ENCODE results near the gene CXXC5.

DNA sequence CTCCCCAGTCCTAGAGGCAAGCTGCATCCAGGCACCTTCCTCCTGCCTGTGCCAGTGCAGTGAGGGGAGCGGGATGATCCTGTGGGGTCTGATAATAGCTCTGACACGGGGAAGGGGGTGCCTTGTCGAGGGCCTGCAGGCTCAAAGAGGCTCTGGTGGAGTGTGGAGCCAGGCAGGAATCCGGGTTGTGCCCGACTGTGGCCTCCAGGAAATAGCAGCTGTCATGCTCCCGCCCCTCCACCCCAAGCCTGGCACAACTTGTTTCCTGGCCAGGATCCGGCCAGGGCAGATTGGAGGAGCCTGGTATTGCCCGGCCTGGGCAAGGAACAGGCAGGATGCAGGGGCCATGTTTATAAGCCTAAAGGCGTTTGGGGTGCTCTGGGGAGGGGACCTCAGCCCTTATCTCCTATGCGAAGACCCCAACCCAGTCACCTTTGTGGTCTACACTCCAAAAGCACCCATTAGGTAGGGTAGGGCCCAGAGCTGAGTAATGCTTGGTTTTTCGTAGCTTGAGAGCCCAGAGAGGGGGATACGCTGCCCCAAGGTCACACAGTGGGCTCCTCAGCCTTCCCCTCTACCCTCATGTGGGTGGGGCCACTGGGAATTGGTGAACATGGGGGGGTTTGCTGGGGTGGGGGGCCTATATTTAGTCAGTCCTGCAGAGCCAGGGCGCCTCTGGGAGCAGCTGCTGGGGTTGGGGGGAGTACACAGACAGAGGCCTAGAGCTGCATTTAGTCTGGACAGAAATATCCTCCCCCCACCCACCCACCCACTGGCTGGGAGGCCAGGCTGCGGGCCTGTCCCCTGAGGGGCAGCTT lies 12.2 kb downstream of the CXXC5 start:
- TF ChIP-seq, protein P1, sequence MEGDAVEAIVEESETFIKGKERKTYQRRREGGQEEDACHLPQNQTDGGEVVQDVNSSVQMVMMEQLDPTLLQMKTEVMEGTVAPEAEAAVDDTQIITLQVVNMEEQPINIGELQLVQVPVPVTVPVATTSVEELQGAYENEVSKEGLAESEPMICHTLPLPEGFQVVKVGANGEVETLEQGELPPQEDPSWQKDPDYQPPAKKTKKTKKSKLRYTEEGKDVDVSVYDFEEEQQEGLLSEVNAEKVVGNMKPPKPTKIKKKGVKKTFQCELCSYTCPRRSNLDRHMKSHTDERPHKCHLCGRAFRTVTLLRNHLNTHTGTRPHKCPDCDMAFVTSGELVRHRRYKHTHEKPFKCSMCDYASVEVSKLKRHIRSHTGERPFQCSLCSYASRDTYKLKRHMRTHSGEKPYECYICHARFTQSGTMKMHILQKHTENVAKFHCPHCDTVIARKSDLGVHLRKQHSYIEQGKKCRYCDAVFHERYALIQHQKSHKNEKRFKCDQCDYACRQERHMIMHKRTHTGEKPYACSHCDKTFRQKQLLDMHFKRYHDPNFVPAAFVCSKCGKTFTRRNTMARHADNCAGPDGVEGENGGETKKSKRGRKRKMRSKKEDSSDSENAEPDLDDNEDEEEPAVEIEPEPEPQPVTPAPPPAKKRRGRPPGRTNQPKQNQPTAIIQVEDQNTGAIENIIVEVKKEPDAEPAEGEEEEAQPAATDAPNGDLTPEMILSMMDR (conservative IDR thresholded peaks at IDR 0.05 in 1 of 2, IDR thresholded peaks at IDR 0.05 in 1 of 2; ENCODE audit: extremely low read depth in 1 of 2, insufficient read depth in 1 of 2, low read depth in 1 of 2, low read length in 2 of 2): no peak
- TF ChIP-seq EZH2 (IDR thresholded peaks at IDR 0.05; ENCODE audit: borderline replicate concordance, low read length): no peak
